Endometrial microvascular endothelial cells (primary cell): ENCODE measurements around the gene RTN3. TPM values are rescaled to one million over a fixed set of nuclear protein-coding genes. Genes with fewer than 3 reads are reported as not detected.

ENCODE experiments used
- in situ Hi-C: cut with HindIII; loops from 2 replicates; pipeline ENCODE4 v1.10.0; 2017; ENCODE audit warnings: low sequenced_read_pairs, low pct_unique_long_range_greater_than_20kb; ENCODE audit errors: inconsistent ontology term
- total RNA-seq: library from RNA; depleted of rRNA; stranded (reverse); fragments of >200 nt; gene quantifications from one replicate; pipeline ENCODE4 v1.2.3, GENCODE V29; 2015; ENCODE audit errors: inconsistent ontology term

RTN3 gene
- total RNA-seq, 1 donor from 2014 or later: 97.7 TPM

DNA sequence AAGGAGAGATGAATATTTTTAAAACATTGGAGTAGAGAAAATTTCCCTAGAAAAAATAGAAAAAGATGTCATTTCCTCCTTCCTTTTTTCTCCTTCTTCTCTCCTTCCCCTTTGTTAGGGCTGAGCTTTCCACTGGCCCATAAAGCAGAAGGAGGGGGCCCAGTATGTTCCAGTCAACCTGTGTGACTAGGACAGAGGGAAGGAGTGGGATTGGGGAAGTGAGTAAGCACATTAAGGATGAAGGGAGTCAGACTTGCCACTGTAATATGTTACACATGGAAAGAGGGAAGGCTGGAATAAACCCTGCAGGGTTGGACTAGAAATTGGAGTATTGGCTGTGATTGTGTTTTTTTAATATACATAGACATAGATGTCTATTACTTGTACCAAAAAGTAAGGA is 111.9 kb downstream of the RTN3 start:
- in situ Hi-C loops: no loop called here

GRCh38 chr11:63795066-63795465 is 113.8 kb downstream of the RTN3 start:
- in situ Hi-C loops: no loop called here

DNA sequence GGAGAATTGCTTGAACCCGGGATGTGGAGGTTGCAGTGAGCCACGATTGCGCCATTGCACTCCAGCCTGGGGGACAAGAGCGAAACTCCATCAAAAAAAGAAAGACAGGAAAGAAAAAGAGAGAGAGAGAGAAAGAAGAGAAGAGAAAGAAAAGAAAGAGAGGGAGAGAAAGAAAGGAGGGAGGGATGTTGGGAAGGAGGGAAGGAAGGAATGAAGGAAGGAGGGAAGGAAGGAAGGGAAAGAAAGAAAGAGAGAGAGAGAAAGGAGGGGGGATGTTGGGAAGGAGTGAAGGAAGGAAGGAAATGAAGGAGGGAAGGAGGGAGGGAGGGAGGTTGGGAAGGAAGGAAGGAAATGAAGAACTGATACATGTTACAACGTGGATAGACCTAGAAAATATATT is 119.6 kb downstream of the RTN3 start:
- in situ Hi-C loops: no loop called here

DNA sequence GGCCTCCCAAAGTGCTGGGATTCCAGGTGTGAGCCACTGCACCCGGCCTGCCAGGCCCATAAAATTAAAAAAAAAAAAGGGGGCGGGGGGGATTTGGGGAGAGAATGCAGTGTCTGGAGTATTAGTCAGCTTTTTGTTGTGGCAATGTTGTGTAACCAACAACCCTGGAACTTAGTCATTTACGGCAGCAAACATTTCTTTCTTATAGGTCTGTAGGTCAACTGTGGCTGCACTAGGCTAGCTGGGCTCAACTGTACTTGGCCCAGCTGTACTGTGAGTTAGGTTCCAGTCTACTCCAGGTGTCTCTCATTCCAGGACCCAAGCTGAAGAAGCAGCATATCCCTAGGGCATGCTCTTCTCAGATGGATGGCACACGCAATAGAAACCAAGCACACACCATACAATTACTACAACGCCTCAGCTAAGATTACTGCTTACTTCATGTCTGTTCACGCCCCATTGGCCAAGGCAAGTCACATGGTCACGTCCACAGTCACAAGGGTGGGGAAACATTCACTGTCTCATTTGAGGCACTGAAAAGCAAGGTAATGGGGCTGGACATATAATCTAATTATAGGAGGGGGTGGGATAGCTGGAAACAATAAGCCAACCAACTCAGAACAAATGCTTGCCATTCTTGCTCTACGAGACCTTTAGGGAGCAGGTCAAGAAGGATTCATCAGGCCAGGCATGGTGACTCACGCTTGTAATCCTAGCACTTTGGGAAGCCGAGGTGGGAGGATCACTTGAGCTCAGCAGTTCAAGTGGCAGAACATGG is 121.5 kb downstream of the RTN3 start:
- in situ Hi-C loops: no loop called here

GRCh38 chr11:63804259-63804658 is 123.0 kb downstream of the RTN3 start:
- in situ Hi-C loops: no loop called here

- in situ Hi-C loops: no loop called here
These were observed 124.6 kb downstream of the RTN3 start for GRCh38 chr11:63805844-63806415.

Other genes starting within 250 kb of the RTN3 start
- not detected for gene PLAAT5, start 190.3 kb upstream of the RTN3 start, total RNA-seq
- not detected for gene LGALS12, start 175.4 kb upstream of the RTN3 start, total RNA-seq
- gene PLAAT4, start 144.7 kb upstream of the RTN3 start, total RNA-seq: 9.3 TPM
- gene PLAAT2, start 118.1 kb upstream of the RTN3 start, total RNA-seq: not detected
- 28.2 TPM for gene PLAAT3, start 67.1 kb upstream of the RTN3 start, total RNA-seq
- gene ATL3, start 10.1 kb upstream of the RTN3 start, total RNA-seq: 86.3 TPM
- gene ZFTA, start 87.3 kb downstream of the RTN3 start, total RNA-seq: 10.6 TPM
- 28.2 TPM for gene SPINDOC, start 132.0 kb downstream of the RTN3 start, total RNA-seq
- 20.9 TPM for gene MARK2, start 157.6 kb downstream of the RTN3 start, total RNA-seq
- gene RCOR2, start 235.7 kb downstream of the RTN3 start, total RNA-seq: not detected